Right hindlimb (tissue), 1 donor: ENCODE data around the gene SFXN5.
"Not testable (repeated sequence)": the region's sequence is repeated elsewhere in the genome, so short reads cannot be mapped to it uniquely, and the experiment has no call there.

Experiments
- DNase-seq: peaks from one replicate; pipeline ENCODE4 v3.0.0-alpha.2; 2018

Gene SFXN5

DNA sequence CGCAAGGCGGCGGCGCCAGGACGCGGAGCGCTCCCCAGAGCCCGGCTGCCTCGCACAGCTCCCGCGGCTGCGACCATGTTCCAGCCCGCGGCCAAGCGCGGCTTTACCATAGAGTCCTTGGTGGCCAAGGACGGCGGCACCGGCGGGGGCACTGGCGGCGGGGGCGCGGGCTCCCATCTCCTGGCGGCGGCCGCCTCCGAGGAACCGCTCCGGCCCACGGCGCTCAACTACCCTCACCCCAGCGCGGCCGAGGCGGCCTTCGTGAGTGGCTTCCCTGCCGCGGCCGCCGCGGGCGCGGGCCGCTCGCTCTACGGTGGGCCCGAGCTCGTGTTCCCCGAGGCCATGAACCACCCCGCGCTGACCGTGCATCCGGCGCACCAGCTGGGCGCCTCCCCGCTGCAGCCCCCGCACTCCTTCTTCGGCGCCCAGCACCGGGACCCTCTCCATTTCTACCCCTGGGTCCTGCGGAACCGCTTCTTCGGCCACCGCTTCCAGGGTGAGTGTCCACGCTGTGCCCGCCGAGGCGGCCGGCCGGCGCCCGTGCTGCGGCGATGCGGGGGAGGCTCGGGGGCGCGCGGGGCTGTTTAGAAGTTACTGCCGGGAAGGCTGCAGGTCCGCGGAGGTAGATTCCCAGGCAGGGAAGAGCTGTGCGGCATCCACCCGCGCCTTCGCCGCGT, 153.5 kb downstream of the SFXN5 start:
- no peak for DNase-seq

GRCh38 chr2:72917138-72917876, 154.2 kb downstream of the SFXN5 start, which contains the start of gene EMX1:
Gene EMX1 (plus strand): TSS chr2:72917519. CDS start chr2:72917853, 334 bp downstream.
- DNase-seq, result no peak

DNA sequence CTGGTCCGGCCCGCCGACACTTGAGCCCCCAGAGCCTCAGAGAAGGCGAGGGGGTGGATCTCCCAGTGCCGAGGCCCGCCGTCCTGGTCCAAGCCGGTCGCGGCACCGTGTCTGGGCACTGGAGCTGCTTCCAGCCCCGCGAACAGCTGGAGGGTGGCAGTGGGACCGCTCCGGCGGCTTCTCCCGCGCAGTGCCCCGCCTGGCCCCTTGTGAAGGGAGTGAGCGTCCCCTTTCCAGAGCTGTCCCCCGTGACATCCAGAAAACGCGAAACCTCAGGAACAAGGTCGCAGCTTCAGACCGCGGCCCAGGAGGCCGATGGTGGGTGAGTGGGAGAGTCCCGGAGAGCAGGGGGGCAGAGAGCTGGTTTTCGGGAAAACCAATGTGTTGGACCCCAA, 154.8 kb downstream of the SFXN5 start:
- no peak for DNase-seq

DNA sequence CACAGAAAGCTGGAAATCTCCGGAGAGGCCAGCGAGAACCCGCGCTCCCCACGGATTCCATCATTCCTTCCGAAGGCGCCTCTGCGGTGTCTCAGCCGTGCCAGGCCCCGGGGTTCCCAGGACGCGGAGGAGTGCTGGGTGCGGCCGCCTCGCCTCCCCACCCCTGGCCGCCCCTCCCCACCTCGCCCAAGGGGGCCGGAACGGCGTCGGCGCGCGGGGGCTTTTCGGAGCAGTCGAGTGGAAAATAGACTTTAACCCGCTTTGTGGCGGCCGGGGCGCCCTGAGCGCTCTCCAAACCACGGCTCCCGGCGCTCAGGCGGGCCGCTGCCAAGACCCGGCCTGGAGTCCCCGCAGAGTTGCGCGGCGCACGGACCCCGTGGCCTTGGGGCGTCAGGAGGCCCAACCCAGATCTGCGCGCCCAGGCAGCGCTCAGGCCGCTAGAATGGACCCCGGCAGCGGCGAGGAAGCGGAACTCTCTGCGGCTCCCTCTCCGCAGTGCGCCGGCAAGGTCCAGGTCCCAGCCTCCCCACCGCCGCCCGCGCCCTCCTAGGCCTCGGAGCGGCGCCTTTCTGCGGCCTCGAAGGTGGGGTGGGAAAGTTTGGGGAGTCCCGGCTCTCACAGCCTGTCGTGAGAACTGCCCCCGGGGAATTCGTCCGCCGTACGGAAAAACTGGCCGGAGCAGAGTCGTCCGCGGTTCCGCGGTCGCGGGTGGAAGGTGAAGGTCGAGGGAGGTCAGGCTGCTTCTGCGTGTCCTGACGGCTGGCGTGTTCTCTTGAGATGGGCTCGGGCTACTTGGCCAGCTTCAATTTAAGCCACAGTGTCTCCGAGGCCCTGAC, 155.4 kb downstream of the SFXN5 start:
- peak; percentile 53 for DNase-seq

DNA sequence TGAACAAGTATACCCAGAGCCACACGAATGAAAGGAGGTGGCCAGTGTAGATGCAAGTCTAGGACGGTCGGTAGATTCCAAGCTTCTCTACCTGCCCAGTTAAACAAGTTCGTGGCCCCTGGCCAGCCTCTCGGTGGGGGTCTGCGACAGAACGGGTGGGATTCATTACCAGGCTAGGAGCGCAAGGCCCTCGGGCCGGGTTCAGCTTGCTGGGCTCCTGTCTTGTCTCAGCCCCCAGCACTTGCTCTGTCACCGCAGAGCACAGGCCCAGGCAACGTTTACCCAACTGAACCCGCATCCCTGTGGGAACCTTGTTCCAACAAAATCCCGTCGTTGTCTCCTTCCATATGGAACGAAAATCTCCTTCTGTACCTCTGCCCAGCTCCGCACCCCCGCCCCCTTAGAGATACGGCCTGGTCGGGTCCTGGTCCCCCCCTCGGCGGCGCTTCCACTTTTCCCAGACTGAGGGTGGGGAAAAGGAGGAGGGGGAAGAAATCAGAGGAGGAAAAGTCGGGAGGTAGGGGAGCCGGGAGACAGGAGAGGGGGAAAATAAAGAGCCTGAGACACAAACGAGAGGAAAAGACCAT, 156.1 kb downstream of the SFXN5 start:
- DNase-seq, result no peak

- DNase-seq, result no peak
These were observed 156.8 kb downstream of the SFXN5 start for GRCh38 chr2:72914589-72915319.

DNA sequence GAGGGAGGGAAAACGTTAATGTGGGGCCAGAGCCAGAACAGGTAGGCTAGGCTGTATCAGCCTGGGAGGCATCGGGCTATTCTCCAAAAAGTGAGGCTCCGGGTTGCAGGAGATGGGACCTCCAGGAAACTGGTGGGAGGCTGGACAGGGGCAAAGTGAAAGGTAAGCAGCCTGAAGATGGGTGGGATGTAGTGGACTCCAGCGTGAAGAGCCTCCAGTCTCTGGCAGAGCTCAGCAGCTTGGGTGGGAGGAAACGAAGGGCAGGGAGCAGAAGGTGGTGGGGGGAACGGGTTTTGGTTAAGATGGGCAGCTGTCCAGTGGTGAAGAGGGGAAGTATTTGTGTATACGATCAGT, 157.3 kb downstream of the SFXN5 start:
- no peak for DNase-seq

DNA sequence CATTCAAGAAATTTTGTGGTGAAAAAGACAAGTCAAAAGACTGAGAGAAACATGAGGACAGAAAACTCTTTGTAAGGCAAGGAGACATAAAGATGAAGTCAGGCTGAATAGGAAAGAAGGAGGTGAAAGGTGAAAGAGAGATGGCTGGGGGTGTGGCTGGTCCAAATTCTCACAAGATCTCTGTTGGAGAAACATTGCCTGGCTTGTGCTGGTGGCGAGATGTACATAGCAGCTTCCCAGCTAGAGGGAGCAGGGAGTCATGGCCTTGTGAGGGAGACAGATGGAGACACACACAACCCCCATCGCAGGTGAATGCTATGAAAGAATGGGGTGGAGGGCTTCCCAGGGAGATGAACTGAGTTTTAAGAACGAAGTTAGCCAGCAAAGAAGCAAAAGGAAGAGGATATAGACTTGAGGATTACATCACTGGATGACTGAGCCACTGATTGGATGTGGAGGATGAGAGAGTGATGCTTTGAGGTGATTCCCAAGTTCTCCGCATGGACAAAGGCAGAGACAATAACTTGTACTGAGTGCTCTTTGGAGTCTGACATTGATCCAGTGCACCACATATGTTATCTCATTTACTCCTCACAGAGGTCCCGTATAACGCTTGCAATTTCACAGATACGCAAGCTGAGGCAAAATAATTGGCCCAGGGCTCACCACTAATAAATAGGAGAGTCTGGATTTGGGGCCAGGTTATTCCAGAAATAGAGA, 157.9 kb downstream of the SFXN5 start:
- DNase-seq, result no peak

DNA sequence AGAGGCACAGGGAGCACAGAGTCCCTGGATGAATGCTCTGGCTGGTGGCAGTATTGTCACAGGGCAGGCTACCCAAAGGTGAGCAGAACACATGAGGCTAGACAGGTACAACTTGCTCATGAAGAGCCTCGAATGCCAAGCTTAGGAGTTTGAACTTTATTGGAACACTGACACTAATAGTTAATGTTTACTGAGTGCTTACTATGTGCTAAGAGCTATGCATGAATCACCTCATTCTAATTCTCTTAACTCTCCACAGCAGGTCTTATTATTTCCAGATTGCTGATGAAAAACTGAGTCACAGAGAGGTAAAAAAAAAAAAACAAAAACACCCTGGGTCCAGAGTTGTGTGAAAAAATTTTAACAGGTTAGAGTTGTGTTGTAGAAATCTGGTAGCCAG, 160.3 kb downstream of the SFXN5 start:
- no peak for DNase-seq

DNA sequence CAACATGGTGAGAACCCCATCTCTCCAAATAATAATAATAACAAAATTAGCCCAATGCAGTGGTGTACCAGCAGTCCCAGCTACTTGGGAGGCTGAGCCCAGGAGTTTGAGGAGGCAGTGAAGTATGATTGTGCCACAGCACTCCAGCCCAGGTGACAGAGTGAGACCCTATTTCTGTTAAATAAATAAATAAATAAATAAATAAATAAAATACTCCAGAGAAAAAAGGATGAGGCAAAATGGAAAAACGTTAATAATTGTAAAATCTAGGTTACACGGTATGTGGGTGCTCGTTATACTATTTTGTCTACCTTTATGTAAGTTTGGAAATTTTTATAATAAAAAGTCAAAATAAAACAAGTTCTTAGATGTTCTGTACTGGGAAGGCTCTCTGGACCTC, 162.8 kb downstream of the SFXN5 start:
- no peak for DNase-seq

DNA sequence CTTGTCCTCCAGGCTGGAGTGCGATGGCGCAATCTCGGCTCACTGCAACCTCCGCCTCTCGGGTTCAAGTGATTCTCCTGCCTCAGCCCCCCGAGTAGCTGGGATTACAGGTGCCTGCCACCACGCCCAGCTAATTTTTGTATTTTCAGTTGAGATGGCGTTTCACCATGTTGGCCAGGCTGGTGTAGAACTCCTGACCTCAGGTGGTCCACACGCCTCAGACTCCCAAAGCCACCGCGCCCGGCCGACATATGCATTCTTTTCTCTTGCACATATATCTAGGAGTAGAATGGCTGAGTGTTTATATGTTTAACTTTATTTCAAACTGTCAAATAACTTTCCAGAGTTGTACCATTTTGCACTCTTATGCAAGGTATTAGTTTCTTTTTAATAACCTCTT, 164.1 kb downstream of the SFXN5 start:
- DNase-seq, result not testable (repeated sequence)

DNA sequence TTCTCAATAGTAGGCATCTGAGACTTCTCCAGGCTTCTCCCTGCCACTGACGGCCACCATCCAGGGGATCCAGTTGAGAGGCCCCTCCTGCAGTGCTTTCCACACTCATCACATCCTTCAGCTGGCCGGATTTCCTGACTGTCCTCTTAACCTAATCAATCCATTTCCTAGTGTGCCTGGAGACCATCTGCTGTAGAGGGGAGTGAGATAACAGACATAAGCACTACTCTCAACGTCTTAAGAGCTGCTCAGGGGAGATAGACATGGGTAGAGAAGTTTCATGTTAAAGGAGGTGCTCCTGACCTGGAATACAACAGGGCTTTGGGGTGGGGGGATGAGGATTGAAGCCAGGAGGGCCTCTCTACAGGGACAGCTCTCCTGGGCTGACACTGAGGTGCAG, 170.1 kb downstream of the SFXN5 start:
- DNase-seq, result no peak

GRCh38 chr2:72900191-72900825, 171.2 kb downstream of the SFXN5 start:
- no peak for DNase-seq

DNA sequence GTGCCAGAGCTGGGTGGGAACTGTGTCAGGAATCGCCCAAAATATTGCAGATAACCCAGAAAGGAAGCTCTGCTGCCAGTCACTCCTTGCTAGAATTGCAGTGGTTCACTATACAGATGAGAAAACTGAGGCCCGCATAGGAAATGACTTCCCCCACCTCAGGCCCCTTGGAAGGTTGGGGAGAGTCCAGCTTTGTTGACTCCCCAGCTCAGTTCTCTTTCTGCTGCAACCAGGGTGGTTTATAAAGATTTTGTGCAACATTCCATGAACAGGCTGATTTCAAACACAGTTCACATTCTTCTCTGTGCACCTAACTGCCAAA, 173.0 kb downstream of the SFXN5 start:
- no peak for DNase-seq

GRCh38 chr2:72897785-72898584, 173.5 kb downstream of the SFXN5 start:
- DNase-seq, result no peak

DNA sequence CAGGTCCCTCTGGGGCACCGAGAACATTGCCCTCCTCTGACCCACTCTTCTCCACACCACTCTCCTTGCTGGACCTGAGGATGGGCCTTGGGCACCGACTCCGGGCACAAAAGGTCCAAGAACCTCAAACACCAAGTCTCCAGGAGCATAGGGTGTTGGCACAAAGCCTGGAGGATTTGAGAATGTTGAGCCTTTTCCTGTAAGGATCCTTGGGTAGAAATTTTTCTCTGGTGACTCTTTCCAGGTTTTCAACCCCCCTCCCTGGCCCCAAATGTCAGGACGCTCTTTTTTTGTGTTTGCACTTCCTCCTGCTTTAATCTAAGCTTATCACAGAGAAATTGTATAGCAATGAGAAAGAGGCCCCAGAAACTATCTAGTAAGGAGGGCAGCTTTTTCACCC, 175.1 kb downstream of the SFXN5 start:
- DNase-seq, result no peak

- DNase-seq, result peak; percentile 62
These were observed 175.7 kb downstream of the SFXN5 start for GRCh38 chr2:72895759-72896281.

DNA sequence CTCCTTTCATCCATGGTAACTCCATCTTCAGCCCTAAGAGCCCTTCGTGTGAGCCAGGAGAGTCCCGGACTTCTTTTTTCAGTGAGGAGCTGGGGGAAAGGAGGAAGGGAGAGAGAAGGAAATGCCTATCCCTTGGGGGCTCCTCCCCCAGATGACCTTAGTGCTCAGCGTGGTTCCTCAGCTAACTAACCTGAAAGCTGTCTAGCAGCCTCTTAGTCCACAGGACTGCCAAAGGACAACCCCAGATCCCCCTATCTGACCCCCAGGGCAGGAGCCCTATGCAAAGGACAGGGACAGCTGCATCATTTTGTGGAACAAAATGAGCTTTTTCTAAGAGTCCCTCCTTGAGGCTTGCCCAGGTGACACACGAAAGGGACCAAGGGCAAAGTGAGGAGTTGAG, 176.4 kb downstream of the SFXN5 start:
- no peak for DNase-seq

GRCh38 chr2:72894514-72894913, 177.0 kb downstream of the SFXN5 start:
- DNase-seq, result no peak

- peak; percentile 66 for DNase-seq
These were observed 177.8 kb downstream of the SFXN5 start for GRCh38 chr2:72893594-72894319.
